DOHH2 (cell line): Measurements from ENCODE around the gene DAPK2.

Source experiments
- H3F3A ChIP-seq: fragments of 200-600 bp; sonication (generic), shearing (Covaris generic); 2 replicates; pipeline ENCODE4 v1.6.0; 2016; ENCODE audit warnings: antibody characterized with exemption, mild to moderate bottlenecking; ENCODE audit not compliant: control insufficient read depth, insufficient read depth
- H3K27ac ChIP-seq: fragments of 200-600 bp; sonication (generic); 2 replicates; pipeline ENCODE4 v1.5.1; 2014; ENCODE audit warnings: low read depth, mild to moderate bottlenecking, low read length, moderate library complexity
- H3K27me3 ChIP-seq: fragments of 200-600 bp; sonication (generic); 2 replicates; pipeline ENCODE4 v1.6.1; 2014; ENCODE audit warnings: mild to moderate bottlenecking, low read length, mixed read lengths; ENCODE audit not compliant: control insufficient read depth
- H3K36me3 ChIP-seq: fragments of 200-600 bp; sonication (generic); 2 replicates; pipeline ENCODE4 v1.6.1; 2014; ENCODE audit warnings: mild to moderate bottlenecking, low read length, moderate library complexity, mixed read lengths; ENCODE audit not compliant: control insufficient read depth
- H3K4me1 ChIP-seq: fragments of 200-600 bp; sonication (generic); 2 replicates; pipeline ENCODE4 v1.6.1; 2014; ENCODE audit warnings: mild to moderate bottlenecking, low read length, mixed read lengths; ENCODE audit not compliant: control insufficient read depth
- H3K4me2 ChIP-seq: fragments of 200-600 bp; sonication (generic); 2 replicates; pipeline ENCODE4 v1.6.0; 2014; ENCODE audit warnings: mild to moderate bottlenecking, low read length, moderate library complexity
- H3K4me3 ChIP-seq: fragments of 200-600 bp; sonication (generic); 2 replicates; pipeline ENCODE4 v1.5.1; 2014; ENCODE audit warnings: mild to moderate bottlenecking, low read length, mixed read lengths
- H3K79me2 ChIP-seq: fragments of 200-600 bp; sonication (generic); 2 replicates; pipeline ENCODE4 v1.6.1; 2014; ENCODE audit warnings: mild to moderate bottlenecking, low read length, mixed read lengths; ENCODE audit not compliant: control insufficient read depth
- H3K9me2 ChIP-seq: fragments of 200-600 bp; sonication (generic); replicated peaks from 2 replicates; pipeline ENCODE4 v1.6.1; 2014; ENCODE audit warnings: mild to moderate bottlenecking, low read length, mixed read lengths; ENCODE audit not compliant: control insufficient read depth
- H3K9me3 ChIP-seq: fragments of 200-600 bp; sonication (generic); 2 replicates; pipeline ENCODE4 v1.6.1; 2014; ENCODE audit warnings: antibody characterized with exemption, low read length, mixed read lengths; ENCODE audit not compliant: control insufficient read depth, insufficient read depth
- H4K20me1 ChIP-seq: fragments of 200-600 bp; sonication (generic); 2 replicates; pipeline ENCODE4 v1.6.0; 2014; ENCODE audit warnings: low read depth, mild to moderate bottlenecking, antibody characterized with exemption, low read length, moderate library complexity; ENCODE audit not compliant: control insufficient read depth, insufficient read depth
- CTCF ChIP-seq: fragments of 200-600 bp; sonication (generic); IDR thresholded peaks from one replicate; pipeline ENCODE4 v1.5.1; 2014; ENCODE audit warnings: antibody characterized with exemption, mild to moderate bottlenecking, low read depth, low read length; ENCODE audit not compliant: poor library complexity, severe bottlenecking
- EZH2phosphoT487 ChIP-seq: fragments of 200-600 bp; sonication (generic); IDR thresholded peaks from 2 replicates; pipeline ENCODE4 v1.6.1; 2017; ENCODE audit warnings: borderline replicate concordance, mild to moderate bottlenecking, antibody characterized with exemption, low read length, moderate library complexity, mixed read lengths

DAPK2 gene

GRCh38 chr15:63860555-63860954 lies 185.7 kb downstream of the DAPK2 start:
- no peak overlapping the region for H3K4me2 ChIP-seq
- H4K20me1 ChIP-seq: no peaks in the 10 kb centered on the region
- no peak overlapping the region for H3K27ac ChIP-seq
- no peaks in the 10 kb centered on the region for H3K9me3 ChIP-seq
- H3F3A ChIP-seq: no peaks in the 10 kb centered on the region
- H3K9me2 ChIP-seq: no peaks in the 10 kb centered on the region
- no peaks in the 10 kb centered on the region for H3K27me3 ChIP-seq
- H3K79me2 ChIP-seq: no peaks in the 10 kb centered on the region
- no peaks in the 10 kb centered on the region for H3K4me1 ChIP-seq
- TF ChIP-seq CTCF: no peak
- TF ChIP-seq EZH2phosphoT487: no peak
- H3K36me3 ChIP-seq: no peaks in the 10 kb centered on the region
- H3K4me3 ChIP-seq: no peak overlapping the region

- no peaks in the 10 kb centered on the region for H3K9me2 ChIP-seq
- H3K9me3 ChIP-seq: no peaks in the 10 kb centered on the region
- H3K27me3 ChIP-seq: no peaks in the 10 kb centered on the region
- H3K36me3 ChIP-seq: no peaks in the 10 kb centered on the region
- TF ChIP-seq CTCF (no peak), EZH2phosphoT487 (no peak)
- H3F3A ChIP-seq: no peaks in the 10 kb centered on the region
- no peaks in the 10 kb centered on the region for H3K4me1 ChIP-seq
- no peak overlapping the region for H3K4me3 ChIP-seq
- no peak overlapping the region for H3K4me2 ChIP-seq
- H4K20me1 ChIP-seq: no peaks in the 10 kb centered on the region
- no peak overlapping the region for H3K27ac ChIP-seq
- no peaks in the 10 kb centered on the region for H3K79me2 ChIP-seq
These were observed 186.1 kb downstream of the DAPK2 start for GRCh38 chr15:63860155-63860554.

GRCh38 chr15:63858881-63859280 lies 187.4 kb downstream of the DAPK2 start:
- Histone ChIP-seq H3K9me2 (no peaks in the 10 kb centered on the region), H3K27me3 (no peaks in the 10 kb centered on the region), H3K27ac (no peak overlapping the region), H3K4me2 (no peak overlapping the region), H3K79me2 (no peaks in the 10 kb centered on the region), H3F3A (no peaks in the 10 kb centered on the region), H4K20me1 (no peaks in the 10 kb centered on the region), H3K4me1 (no peaks in the 10 kb centered on the region), H3K4me3 (no peak overlapping the region), H3K36me3 (no peaks in the 10 kb centered on the region), H3K9me3 (no peaks in the 10 kb centered on the region)
- TF ChIP-seq CTCF: no peak
- no peak for TF ChIP-seq EZH2phosphoT487

GRCh38 chr15:63858448-63858847 lies 187.8 kb downstream of the DAPK2 start:
- no peak overlapping the region for H3K27ac ChIP-seq
- TF ChIP-seq EZH2phosphoT487 (no peak), CTCF (no peak)

More at GRCh38 chr15:63858448-63858847, 187.8 kb downstream of the DAPK2 start:
- no peaks in the 10 kb centered on the region for H3K27me3 ChIP-seq
- no peaks in the 10 kb centered on the region for H3K4me1 ChIP-seq
- no peak overlapping the region for H3K4me2 ChIP-seq
- no peak overlapping the region for H3K4me3 ChIP-seq
- no peaks in the 10 kb centered on the region for H3K36me3 ChIP-seq
- no peaks in the 10 kb centered on the region for H3K79me2 ChIP-seq
- no peaks in the 10 kb centered on the region for H4K20me1 ChIP-seq
- H3F3A ChIP-seq: no peaks in the 10 kb centered on the region
- H3K9me3 ChIP-seq: no peaks in the 10 kb centered on the region
- H3K9me2 ChIP-seq: no peaks in the 10 kb centered on the region
